ENCODE measurements around the gene RNF225.
"Not testable (repeated sequence)": the region's sequence is repeated elsewhere in the genome, so short reads cannot be mapped to it uniquely, and the experiment has no call there.

DNA sequence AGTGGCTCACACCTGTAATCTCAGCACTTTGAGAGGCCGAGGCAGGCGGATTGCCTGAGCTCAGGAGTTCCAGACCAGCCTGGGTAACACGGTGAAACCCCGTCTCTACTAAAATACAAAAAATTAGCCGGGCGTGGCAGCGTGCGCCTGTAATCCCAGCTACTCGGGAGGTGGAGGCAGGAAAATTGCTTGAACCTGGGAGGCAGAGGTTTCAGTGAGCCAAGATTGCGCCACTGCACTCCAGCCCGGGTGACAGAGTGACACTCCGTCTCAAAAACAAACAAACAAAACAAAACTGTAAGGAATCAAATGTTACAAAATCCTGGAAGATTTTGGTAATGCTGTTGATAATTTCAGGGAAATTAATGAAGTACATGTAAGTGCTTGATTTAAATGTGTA lies 47.4 kb upstream of the RNF225 start:
- TF ChIP-seq, protein P1, sequence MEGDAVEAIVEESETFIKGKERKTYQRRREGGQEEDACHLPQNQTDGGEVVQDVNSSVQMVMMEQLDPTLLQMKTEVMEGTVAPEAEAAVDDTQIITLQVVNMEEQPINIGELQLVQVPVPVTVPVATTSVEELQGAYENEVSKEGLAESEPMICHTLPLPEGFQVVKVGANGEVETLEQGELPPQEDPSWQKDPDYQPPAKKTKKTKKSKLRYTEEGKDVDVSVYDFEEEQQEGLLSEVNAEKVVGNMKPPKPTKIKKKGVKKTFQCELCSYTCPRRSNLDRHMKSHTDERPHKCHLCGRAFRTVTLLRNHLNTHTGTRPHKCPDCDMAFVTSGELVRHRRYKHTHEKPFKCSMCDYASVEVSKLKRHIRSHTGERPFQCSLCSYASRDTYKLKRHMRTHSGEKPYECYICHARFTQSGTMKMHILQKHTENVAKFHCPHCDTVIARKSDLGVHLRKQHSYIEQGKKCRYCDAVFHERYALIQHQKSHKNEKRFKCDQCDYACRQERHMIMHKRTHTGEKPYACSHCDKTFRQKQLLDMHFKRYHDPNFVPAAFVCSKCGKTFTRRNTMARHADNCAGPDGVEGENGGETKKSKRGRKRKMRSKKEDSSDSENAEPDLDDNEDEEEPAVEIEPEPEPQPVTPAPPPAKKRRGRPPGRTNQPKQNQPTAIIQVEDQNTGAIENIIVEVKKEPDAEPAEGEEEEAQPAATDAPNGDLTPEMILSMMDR (IDR thresholded peaks at IDR 0.05; ENCODE audit: extremely low read depth in 1 of 2, insufficient read depth in 1 of 2, low read depth in 1 of 2, low read length in 2 of 2), result not testable (repeated sequence)
- not testable (repeated sequence) for TF ChIP-seq JUN (IDR thresholded peaks at IDR 0.05; ENCODE audit: borderline replicate concordance, insufficient read depth, insufficient read length, low read depth); POLR2A (IDR thresholded peaks at IDR 0.05; ENCODE audit: low read depth, low read length); GATA2 (IDR thresholded peaks at IDR 0.05; ENCODE audit: insufficient read depth, insufficient read length, low read depth, low read length); POLR2AphosphoS5 (IDR thresholded peaks at IDR 0.05; ENCODE audit: insufficient read depth, low read depth, low read length)
- TF ChIP-seq, protein P2, sequence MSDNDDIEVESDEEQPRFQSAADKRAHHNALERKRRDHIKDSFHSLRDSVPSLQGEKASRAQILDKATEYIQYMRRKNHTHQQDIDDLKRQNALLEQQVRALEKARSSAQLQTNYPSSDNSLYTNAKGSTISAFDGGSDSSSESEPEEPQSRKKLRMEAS (IDR thresholded peaks at IDR 0.05; ENCODE audit: insufficient read depth, insufficient read length), result not testable (repeated sequence)

All from endothelial cell of umbilical vein (primary cell).